Smooth muscle cell (in vitro differentiated cells): ENCODE measurements around the gene SPATA19. TPM values are rescaled to one million over a fixed set of nuclear protein-coding genes. Genes with fewer than 3 reads are reported as not detected.

ENCODE experiments used
- DNase-seq: peaks from one replicate; lab custom pipeline; 2025; ENCODE audit not compliant: unreplicated experiment; lab: John Stamatoyannopoulos, UW
- H2AFZ ChIP-seq: fragments of 200-600 bp; sonication (generic); 2 replicates; pipeline ENCODE4 v1.6.0; 2016; ENCODE audit warnings: antibody characterized with exemption, low read depth, mild to moderate bottlenecking
- H3F3A ChIP-seq: fragments of 200-600 bp; sonication (generic); 2 replicates; pipeline ENCODE4 v1.6.0; 2017; ENCODE audit warnings: antibody characterized with exemption, low read depth
- H3K27ac ChIP-seq: fragments of 200-600 bp; sonication (generic); 2 replicates; pipeline ENCODE4 v1.5.1; 2016; ENCODE audit warnings: low read depth, mild to moderate bottlenecking
- H3K27me3 ChIP-seq: fragments of 200-600 bp; sonication (generic); 2 replicates; pipeline ENCODE4 v1.6.1; 2016; ENCODE audit warnings: low read depth, mild to moderate bottlenecking
- H3K36me3 ChIP-seq: fragments of 200-600 bp; sonication (generic); 2 replicates; pipeline ENCODE4 v1.5.1; 2016; ENCODE audit warnings: low read depth
- H3K4me1 ChIP-seq: fragments of 200-600 bp; sonication (generic); 2 replicates; pipeline ENCODE4 v1.5.1; 2016; ENCODE audit warnings: low read depth
- H3K4me2 ChIP-seq: fragments of 200-600 bp; sonication (generic); 2 replicates; pipeline ENCODE4 v1.6.0; 2016; ENCODE audit warnings: mild to moderate bottlenecking
- H3K4me3 ChIP-seq: fragments of 200-600 bp; sonication (generic); 2 replicates; pipeline ENCODE4 v1.5.1; 2016; ENCODE audit warnings: mild to moderate bottlenecking
- H3K79me2 ChIP-seq: fragments of 200-600 bp; sonication (generic); 2 replicates; pipeline ENCODE4 v1.6.0; 2016; ENCODE audit warnings: low read depth, mild to moderate bottlenecking
- H3K9ac ChIP-seq: fragments of 200-600 bp; sonication (generic); 2 replicates; pipeline ENCODE4 v1.6.0; 2016; ENCODE audit warnings: low read depth
- H3K9me3 ChIP-seq: fragments of 200-600 bp; sonication (generic); replicated peaks from 2 replicates; pipeline ENCODE4 v1.5.1; 2016; ENCODE audit warnings: low read depth
- H4K20me1 ChIP-seq: fragments of 200-600 bp; sonication (generic); 2 replicates; pipeline ENCODE4 v1.6.0; 2016; ENCODE audit warnings: low read depth
- WGBS: methylation state at CpG from one replicate; pipeline ENCODE4 v1.1.7; 2016; ENCODE audit warnings: low lambda C conversion rate; 5-methylcytosine and 5-hydroxymethylcytosine counted together
- polyA plus RNA-seq: library from polyadenylated mRNA; unstranded; fragments of >200 nt; fragmentation: Nextera tagmentation; extraction: Ambion mirVana; gene quantifications from 2 replicates; pipeline ENCODE4 v1.2.1, GENCODE V29; 2016
- total RNA-seq: library from RNA; depleted of rRNA; stranded (reverse); fragments of >200 nt; gene quantifications from 2 replicates; pipeline ENCODE4 v1.2.3, GENCODE V29; 2014
- TF ChIP-seq, protein P1 (sequence below): fragments of 200-600 bp; sonication (generic); IDR thresholded peaks from 2 replicates; pipeline ENCODE4 v1.5.1; 2017; ENCODE audit warnings: borderline replicate concordance, mild to moderate bottlenecking, antibody characterized with exemption; ENCODE audit not compliant: insufficient read depth, poor library complexity, severe bottlenecking

SPATA19 gene
- total and polyA plus RNA-seq, 2 experiments from 2014 or later = 0.76 TPM; not detected in 1

DNA sequence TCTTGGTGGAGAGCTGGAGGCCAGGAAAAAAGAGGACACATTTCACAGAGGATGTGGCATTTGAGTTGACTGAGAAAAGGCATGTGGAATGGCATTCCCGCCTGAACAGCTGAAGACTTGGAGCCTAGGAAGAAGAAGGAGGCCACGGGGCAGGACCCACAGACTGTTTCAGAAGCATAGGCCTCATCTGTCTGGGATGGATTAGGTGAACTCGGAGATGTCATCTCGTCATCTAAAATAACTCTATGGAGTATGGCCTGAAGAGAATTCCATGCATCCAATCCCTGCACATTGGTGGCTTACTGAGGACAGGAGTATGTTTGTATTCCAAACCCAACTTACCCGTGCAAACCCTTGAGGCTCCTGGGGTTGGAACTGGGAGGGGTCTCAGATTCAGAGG lies 16.4 kb downstream of the SPATA19 start:
- 89% methylated on average over 5 of the region's 5 CpGs for WGBS
- TF ChIP-seq, protein P1, sequence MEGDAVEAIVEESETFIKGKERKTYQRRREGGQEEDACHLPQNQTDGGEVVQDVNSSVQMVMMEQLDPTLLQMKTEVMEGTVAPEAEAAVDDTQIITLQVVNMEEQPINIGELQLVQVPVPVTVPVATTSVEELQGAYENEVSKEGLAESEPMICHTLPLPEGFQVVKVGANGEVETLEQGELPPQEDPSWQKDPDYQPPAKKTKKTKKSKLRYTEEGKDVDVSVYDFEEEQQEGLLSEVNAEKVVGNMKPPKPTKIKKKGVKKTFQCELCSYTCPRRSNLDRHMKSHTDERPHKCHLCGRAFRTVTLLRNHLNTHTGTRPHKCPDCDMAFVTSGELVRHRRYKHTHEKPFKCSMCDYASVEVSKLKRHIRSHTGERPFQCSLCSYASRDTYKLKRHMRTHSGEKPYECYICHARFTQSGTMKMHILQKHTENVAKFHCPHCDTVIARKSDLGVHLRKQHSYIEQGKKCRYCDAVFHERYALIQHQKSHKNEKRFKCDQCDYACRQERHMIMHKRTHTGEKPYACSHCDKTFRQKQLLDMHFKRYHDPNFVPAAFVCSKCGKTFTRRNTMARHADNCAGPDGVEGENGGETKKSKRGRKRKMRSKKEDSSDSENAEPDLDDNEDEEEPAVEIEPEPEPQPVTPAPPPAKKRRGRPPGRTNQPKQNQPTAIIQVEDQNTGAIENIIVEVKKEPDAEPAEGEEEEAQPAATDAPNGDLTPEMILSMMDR = no peak
- no peaks in the 10 kb centered on the region for H3F3A ChIP-seq

DNA sequence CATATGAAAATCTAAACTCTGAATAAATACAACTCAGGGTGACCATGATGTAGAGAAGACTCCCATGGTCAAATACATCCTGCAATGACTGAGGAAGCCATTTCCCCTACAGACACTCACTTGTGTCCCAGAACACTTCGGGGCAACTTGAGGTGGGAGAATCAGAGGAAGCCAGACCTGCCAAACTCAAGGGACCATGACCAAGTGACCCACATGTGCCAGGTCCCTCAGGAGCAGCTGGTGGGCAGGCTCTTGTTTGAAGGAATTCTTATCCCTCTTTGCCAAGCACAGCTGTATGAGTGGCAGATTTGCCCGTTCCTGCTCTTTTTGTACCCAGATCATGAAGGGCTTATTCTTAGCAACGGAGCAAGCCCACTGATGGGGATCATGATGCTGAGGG lies 17.8 kb downstream of the SPATA19 start:
- Histone ChIP-seq H3K9me3 (no peaks in the 10 kb centered on the region), H3F3A (no peaks in the 10 kb centered on the region), H4K20me1 (no peaks in the 10 kb centered on the region), H3K36me3 (no peaks in the 10 kb centered on the region), H3K4me3 (no peak overlapping the region), H3K27ac (no peak overlapping the region), H3K79me2 (no peaks in the 10 kb centered on the region), H2AFZ (no peak overlapping the region), H3K4me1 (no peaks in the 10 kb centered on the region), H3K27me3 (peaks cover 49% of the 10 kb centered on the region), H3K9ac (no peak overlapping the region), H3K4me2 (no peak overlapping the region)
- DNase-seq = no peak
- TF ChIP-seq, protein P1 = no peak
- 91% methylated on average over 3 of the region's 3 CpGs for WGBS

More for the DNA sequence above, 16.4 kb downstream of the SPATA19 start:
- Histone ChIP-seq H3K79me2 (no peaks in the 10 kb centered on the region), H3K9me3 (no peaks in the 10 kb centered on the region), H3K36me3 (no peaks in the 10 kb centered on the region), H3K4me2 (no peak overlapping the region), H3K27me3 (peaks cover 46% of the 10 kb centered on the region), H3K9ac (no peak overlapping the region), H3K4me1 (no peaks in the 10 kb centered on the region), H4K20me1 (no peaks in the 10 kb centered on the region), H2AFZ (no peak overlapping the region), H3K4me3 (no peak overlapping the region), H3K27ac (no peak overlapping the region)
- no peak for DNase-seq

DNA sequence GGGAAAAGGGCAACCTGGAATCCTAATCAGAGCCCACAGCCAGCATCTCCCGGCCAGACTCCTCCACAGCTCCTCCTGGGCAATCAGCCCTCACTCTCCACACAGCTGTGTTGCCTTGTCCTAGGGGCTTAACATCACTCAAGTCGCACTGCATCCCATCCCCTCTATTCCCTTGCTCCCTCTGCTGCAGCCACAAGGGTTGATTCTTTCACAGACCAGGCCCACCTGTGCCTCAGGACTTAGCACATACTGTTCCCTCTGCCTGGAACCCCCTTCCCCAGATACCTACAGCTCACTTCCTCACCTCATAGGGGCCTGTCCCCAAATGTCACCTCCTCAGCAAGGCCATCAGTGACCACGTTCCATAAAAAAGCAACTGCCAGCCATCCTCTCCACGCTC lies 18.4 kb downstream of the SPATA19 start:
- Histone ChIP-seq H3K27me3 (peaks cover 52% of the 10 kb centered on the region), H2AFZ (no peak overlapping the region), H3K9me3 (no peaks in the 10 kb centered on the region), H3F3A (no peaks in the 10 kb centered on the region), H3K79me2 (no peaks in the 10 kb centered on the region), H3K4me2 (no peak overlapping the region), H3K36me3 (no peaks in the 10 kb centered on the region), H3K4me3 (no peak overlapping the region), H3K27ac (no peak overlapping the region), H3K4me1 (no peaks in the 10 kb centered on the region), H3K9ac (no peak overlapping the region), H4K20me1 (no peaks in the 10 kb centered on the region)
- TF ChIP-seq, protein P1 = no peak
- no peak for DNase-seq
- WGBS = 88% methylated on average over 4 of the region's 4 CpGs

DNA sequence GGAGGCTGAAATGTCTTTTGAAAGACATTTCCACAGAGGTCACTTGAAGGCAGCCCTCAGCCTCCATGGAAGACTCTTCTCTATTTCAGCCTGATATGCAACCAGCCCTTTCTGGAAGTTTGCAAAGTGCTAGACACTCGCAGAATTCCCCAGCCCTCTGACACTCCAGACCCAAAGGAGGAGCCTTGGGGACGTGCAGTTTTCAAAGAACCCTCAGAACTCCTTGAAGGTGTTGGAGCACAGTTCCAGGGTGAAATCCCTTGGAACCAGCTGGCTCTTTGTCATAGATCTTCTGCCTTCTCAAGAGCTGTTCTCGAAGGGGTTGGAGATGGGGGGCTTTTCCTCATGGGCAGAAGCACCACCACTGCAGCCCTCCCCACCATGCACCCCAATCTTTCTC lies 19.6 kb downstream of the SPATA19 start:
- Histone ChIP-seq H3K4me2 (no peak overlapping the region), H2AFZ (no peak overlapping the region), H3K36me3 (no peaks in the 10 kb centered on the region), H3K4me3 (no peak overlapping the region), H3F3A (no peaks in the 10 kb centered on the region), H3K4me1 (no peaks in the 10 kb centered on the region), H3K9ac (no peak overlapping the region), H3K27me3 (peaks cover 61% of the 10 kb centered on the region), H3K27ac (no peak overlapping the region), H3K79me2 (no peaks in the 10 kb centered on the region), H3K9me3 (no peaks in the 10 kb centered on the region), H4K20me1 (no peaks in the 10 kb centered on the region)
- no peak for DNase-seq
- 91% methylated on average over 3 of the region's 3 CpGs for WGBS
- TF ChIP-seq, protein P1 = no peak
